SK-N-MC (cell line): ENCODE data around the gene GSTM4.

Experiments
- EZH2 ChIP-seq: fragments of 200-600 bp; sonication (generic); IDR thresholded peaks from one replicate; pipeline ENCODE4 v1.6.1; 2017; ENCODE audit warnings: antibody characterized with exemption
- FOXP2 ChIP-seq: optimal IDR thresholded peaks from 2 replicates; pipeline ENCODE3; 2011; ENCODE audit warnings: mild to moderate bottlenecking, moderate library complexity; ENCODE audit not compliant: insufficient read depth; ENCODE audit errors: extremely low read length, control extremely low read depth
- POLR2AphosphoS5 ChIP-seq: IDR thresholded peaks from 2 replicates; pipeline ENCODE4 v1.6.1; 2012; ENCODE audit warnings: mild to moderate bottlenecking, low read depth, low read length, borderline replicate concordance

DNA sequence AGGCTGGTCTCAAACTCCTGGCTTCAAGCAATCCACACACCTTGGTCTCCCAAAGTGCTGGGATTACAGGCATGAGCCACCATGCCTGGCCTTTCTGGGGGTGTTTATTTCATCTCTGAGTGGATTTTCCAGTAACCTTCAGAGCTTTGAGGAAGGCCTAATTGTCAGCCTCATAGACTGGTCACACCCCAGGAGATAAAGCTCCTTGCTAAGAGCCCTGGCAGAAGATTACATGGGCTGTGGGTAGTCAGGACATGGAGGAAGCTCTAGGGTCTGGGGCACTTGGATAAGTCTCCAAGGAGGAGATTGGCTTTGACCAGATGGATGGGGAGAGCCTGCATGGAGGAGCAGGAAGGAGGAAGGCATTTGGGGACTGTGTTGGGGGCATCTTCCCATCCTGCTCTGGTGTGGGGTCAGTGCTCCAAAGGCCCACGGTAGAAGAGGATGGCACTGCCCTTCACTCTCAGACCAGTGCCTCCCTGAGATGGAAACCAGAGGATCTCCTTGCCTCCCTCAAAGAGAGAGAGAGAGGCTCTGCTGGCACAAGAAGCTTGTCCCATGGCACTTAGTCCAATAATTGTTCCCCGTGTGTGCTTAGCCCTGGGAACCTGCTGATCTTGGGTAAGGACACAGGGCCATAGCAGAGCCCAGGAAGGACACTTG, 14.7 kb upstream of the GSTM4 start:
- TF ChIP-seq EZH2 (no peak), POLR2AphosphoS5 (no peak), FOXP2 (no peak)
